H1 (cell line): ENCODE measurements around the gene PIK3R5. TPM values are rescaled to one million over a fixed set of nuclear protein-coding genes. Genes with fewer than 3 reads are reported as not detected.
A peak's percentile ranks its signal among the peaks of the same experiment; 100 is the strongest.

Experiments
- CTCF ChIA-PET: fragments of 300-600 bp; sonication (Branson Sonifier 250); formaldehyde crosslinking; loops from one replicate; lab custom pipeline; 2021; ENCODE audit not compliant: partially characterized antibody; lab: Charles Lee
- POLR2A ChIA-PET: fragments of 300-600 bp; sonication (Branson Sonifier 250); formaldehyde crosslinking; loops from one replicate; lab custom pipeline; 2021; ENCODE audit warnings: inconsistent platforms; ENCODE audit not compliant: partially characterized antibody; lab: Charles Lee
- DNase-seq, 2 experiments: peaks; one replicate each; pipeline versions ENCODE4 v3.0.0 to v3.0.0-alpha.2; 2010 to 2022; ENCODE audit warnings: low spot score in 2 of 2, low read depth in 1 of 2, mixed read lengths in 1 of 2
- FAIRE-seq: peaks from 2 replicates; lab custom pipeline; 2011; peaks lifted over from hg19 to GRCh38; lab: Jason Lieb, UNC
- H2AFZ ChIP-seq: 2 replicates; pipeline ENCODE4 v1.8.1; 2012; ENCODE audit warnings: low read length, inconsistent platforms
- H2AK5ac ChIP-seq: 2 replicates; pipeline ENCODE4 v1.6.1; 2013; ENCODE audit warnings: low read depth, low read length
- H2BK120ac ChIP-seq: replicated peaks from 2 replicates; pipeline ENCODE3; 2013; ENCODE audit warnings: low read depth, low read length, inconsistent platforms
- H2BK12ac ChIP-seq: 2 replicates; pipeline ENCODE4 v1.6.1; 2013; ENCODE audit warnings: low read depth, low read length
- H2BK15ac ChIP-seq: 2 replicates; pipeline ENCODE4 v1.6.1; 2013; ENCODE audit warnings: low read length
- H2BK20ac ChIP-seq: 2 replicates; pipeline ENCODE4 v1.6.1; 2013; ENCODE audit warnings: low read length
- H2BK5ac ChIP-seq: 2 replicates; pipeline ENCODE4 v1.6.1; 2013; ENCODE audit warnings: low read depth, low read length
- H3K14ac ChIP-seq: 2 replicates; pipeline ENCODE4 v1.6.1; 2013; ENCODE audit warnings: inconsistent platforms; ENCODE audit not compliant: insufficient read length
- H3K18ac ChIP-seq: 2 replicates; pipeline ENCODE4 v1.6.1; 2013; ENCODE audit warnings: low read length; ENCODE audit errors: extremely low read depth
- H3K23ac ChIP-seq: 2 replicates; pipeline ENCODE4 v1.6.1; 2013; ENCODE audit warnings: inconsistent platforms; ENCODE audit not compliant: insufficient read length
- H3K23me2 ChIP-seq: 2 replicates; pipeline ENCODE4 v1.6.1; 2013; ENCODE audit warnings: low read depth, low read length
- H3K27ac ChIP-seq: 2 replicates; pipeline ENCODE4 v1.6.1; 2011; ENCODE audit warnings: low read depth, low read length, inconsistent platforms
- H3K27me3 ChIP-seq, 4 experiments: replicated peaks in 1 of 4; 1 replicate in 1 of 4; 2 replicates in 3 of 4; pipeline versions ENCODE4 v1.6.1 to v1.8.1; 2011 to 2013; ENCODE audit warnings: low read length in 3 of 4, mild to moderate bottlenecking in 3 of 4, inconsistent platforms in 2 of 4, mixed read lengths in 2 of 4, moderate library complexity in 1 of 4; ENCODE audit not compliant: control insufficient read depth in 3 of 4, insufficient read depth in 3 of 4; ENCODE audit errors: extremely low read depth in 1 of 4
- H3K36me3 ChIP-seq, 4 experiments: 2 replicates each; pipeline versions ENCODE4 v1.6.1 to v1.8.1; 2011 to 2013; ENCODE audit warnings: mild to moderate bottlenecking in 4 of 4, low read length in 3 of 4, moderate library complexity in 2 of 4, control low read depth in 1 of 4, inconsistent platforms in 1 of 4; ENCODE audit not compliant: insufficient read depth in 4 of 4, control insufficient read depth in 2 of 4
- H3K4ac ChIP-seq: replicated peaks from 2 replicates; pipeline ENCODE3; 2013; ENCODE audit warnings: low read length, low read depth, mixed read lengths, inconsistent platforms; ENCODE audit not compliant: insufficient read length
- H3K4me1 ChIP-seq, 4 experiments: replicated peaks in 1 of 4; 1 replicate in 1 of 4; 2 replicates in 3 of 4; pipeline versions ENCODE4 v1.6.1 to v1.8.1; 2011 to 2013; ENCODE audit warnings: low read length in 3 of 4, inconsistent platforms in 2 of 4, mixed read lengths in 1 of 4; ENCODE audit not compliant: insufficient read depth in 4 of 4, control insufficient read depth in 3 of 4
- H3K4me2 ChIP-seq, 2 experiments: 2 replicates each; pipeline versions ENCODE4 v1.6.1 to v1.8.1; 2011 to 2013; ENCODE audit warnings: low read depth in 2 of 2, low read length in 2 of 2, control low read depth in 1 of 2, inconsistent platforms in 1 of 2, mild to moderate bottlenecking in 1 of 2; ENCODE audit not compliant: insufficient read depth in 1 of 2
- H3K4me3 ChIP-seq, 4 experiments: fragments of 200-600, 300-600 bp in 1 of 4; sonication (generic), shearing (Covaris generic), sonication (Bioruptor Twin) in 1 of 4; 2 replicates each; pipeline versions ENCODE4 v1.5.1 to v1.8.1; 2011 to 2016; ENCODE audit warnings: low read length in 4 of 4, low read depth in 3 of 4, control low read depth in 2 of 4, inconsistent platforms in 2 of 4, mild to moderate bottlenecking in 2 of 4, mixed read lengths in 1 of 4, moderate library complexity in 1 of 4; ENCODE audit not compliant: insufficient read depth in 2 of 4; ENCODE audit errors: extremely low read depth in 1 of 4
- H3K56ac ChIP-seq: replicated peaks from 2 replicates; pipeline ENCODE3; 2013; ENCODE audit warnings: low read depth, mild to moderate bottlenecking, mixed read lengths, low read length, inconsistent platforms; ENCODE audit not compliant: insufficient read length
- H3K79me1 ChIP-seq: 2 replicates; pipeline ENCODE4 v1.6.1; 2013; ENCODE audit warnings: low read depth, low read length, control low read depth
- H3K79me2 ChIP-seq, 2 experiments: 2 replicates each; pipeline versions ENCODE4 v1.6.1 to v1.8.1; 2012 to 2013; ENCODE audit warnings: low read length in 2 of 2, mild to moderate bottlenecking in 2 of 2, inconsistent platforms in 1 of 2; ENCODE audit not compliant: insufficient read depth in 2 of 2, control insufficient read depth in 1 of 2
- H3K9ac ChIP-seq, 4 experiments: replicated peaks in 1 of 4; 1 replicate in 1 of 4; 2 replicates in 3 of 4; pipeline versions ENCODE4 v1.6.1 to v1.8.1; 2011 to 2013; ENCODE audit warnings: low read depth in 3 of 4, low read length in 3 of 4, control low read depth in 2 of 4, mild to moderate bottlenecking in 2 of 4, moderate library complexity in 2 of 4, inconsistent platforms in 1 of 4; ENCODE audit errors: extremely low read depth in 1 of 4
- H3K9me3 ChIP-seq, 2 experiments: 2 replicates each; pipeline versions ENCODE4 v1.6.1 to v1.8.1; 2012 to 2013; ENCODE audit warnings: mild to moderate bottlenecking in 2 of 2, moderate library complexity in 2 of 2, control low read depth in 1 of 2, inconsistent platforms in 1 of 2, low read depth in 1 of 2, low read length in 1 of 2, mixed read lengths in 1 of 2; ENCODE audit not compliant: insufficient read depth in 2 of 2
- H4K20me1 ChIP-seq, 2 experiments: replicated peaks in 1 of 2; 2 replicates each; pipeline versions ENCODE3 to v1.8.1; 2011 to 2013; ENCODE audit warnings: inconsistent platforms in 2 of 2, low read length in 2 of 2, mild to moderate bottlenecking in 1 of 2; ENCODE audit not compliant: insufficient read depth in 2 of 2, control insufficient read depth in 1 of 2
- H4K5ac ChIP-seq: 2 replicates; pipeline ENCODE4 v1.6.1; 2013; ENCODE audit warnings: low read length, low read depth, mixed read lengths, inconsistent platforms; ENCODE audit not compliant: insufficient read length
- H4K8ac ChIP-seq: 2 replicates; pipeline ENCODE4 v1.8.0; 2013; ENCODE audit warnings: mild to moderate bottlenecking, moderate library complexity, low read length, inconsistent platforms; ENCODE audit not compliant: insufficient read depth; ENCODE audit errors: extremely low read depth
- H4K91ac ChIP-seq: replicated peaks from 2 replicates; pipeline ENCODE3; 2013; ENCODE audit warnings: low read length, mixed read lengths, inconsistent platforms; ENCODE audit not compliant: insufficient read length
- CHD1 ChIP-seq: IDR thresholded peaks from 2 replicates; pipeline ENCODE4 v1.6.1; 2012; ENCODE audit warnings: low read depth, low read length, improper control_type of control experiment
- SIX5 ChIP-seq: IDR thresholded peaks from 2 replicates; pipeline ENCODE4 v1.6.1; 2011; ENCODE audit warnings: mild to moderate bottlenecking, low read depth, low read length
- TEAD4 ChIP-seq: IDR thresholded peaks from 2 replicates; pipeline ENCODE4 v1.6.1; 2012; ENCODE audit warnings: low read depth, low read length, inconsistent platforms, mixed read lengths
- WGBS, 2 experiments: shearing (Covaris generic) in 1 of 2; methylation state at CpG; one replicate each; pipeline versions ENCODE4 v1.1.6 to v1.1.7; 2013 to 2015; ENCODE audit warnings: low lambda C conversion rate in 2 of 2, mixed read lengths in 2 of 2, inconsistent platforms in 1 of 2, low coverage in 1 of 2, missing lambda C conversion rate in 1 of 2; ENCODE audit not compliant: insufficient replicate concordance in 2 of 2, insufficient coverage in 1 of 2, insufficient read length in 1 of 2; ENCODE audit errors: extremely low coverage in 1 of 2, missing lambda C conversion rate in 1 of 2; 5-methylcytosine and 5-hydroxymethylcytosine counted together
- polyA plus RNA-seq, 7 experiments: library from polyadenylated mRNA; depleted of rRNA in 3 of 7; stranded (reverse) in 5 of 7; unstranded in 2 of 7; fragments of >200 nt in 5 of 7; fragments of 200-250 nt in 2 of 7; gene quantifications; 1 replicate in 5 of 7; 2 replicates in 1 of 7; 4 replicates in 1 of 7; pipeline versions ENCODE4 v1.2.1 to v1.2.3, GENCODE V29; 2011 to 2013; ENCODE audit warnings: missing spikeins in 2 of 7, mixed read lengths in 2 of 7
- total RNA-seq: library from RNA; stranded (reverse); fragmentation: NEBNext Ultra II Directional; extraction: Animal tissue kit (Norgen Biotek cat#: 25700); gene quantifications from 2 replicates; pipeline ENCODE4 v1.2.1, GENCODE V29; 2021

The PIK3R5 gene
- total and polyA plus RNA-seq, 2 of the 8 experiments (the other 6 are each of a cell fraction or from before 2014, with no cell fraction given), result 2.7 to 4.3 TPM

- no peak overlapping the region for H3K4me2 ChIP-seq
- H3K18ac ChIP-seq, result no peak overlapping the region
- no peak for DNase-seq
- no peak overlapping the region for H3K4me3 ChIP-seq
- peaks cover 0 to 6% (median 1%) of the 10 kb centered on the region in 4 experiments; a peak in 4 of 7 replicates for H3K4me1 ChIP-seq
- peak overlapping the region; percentile 18; the same call in 1 of the 2 replicates for H2BK5ac ChIP-seq
- no peaks in the 10 kb centered on the region for H3K79me2 ChIP-seq
- WGBS, 2 experiments, result 89% methylated on average over 11 of the region's 11 CpGs; no CpG with 5 or more reads in 1 of the 2 experiments
- no peak overlapping the region for H3K4ac ChIP-seq
- no peak overlapping the region for H4K8ac ChIP-seq
- no peak overlapping the region for H3K27ac ChIP-seq
- no peak overlapping the region for H2BK15ac ChIP-seq
- H3K27me3 ChIP-seq, result no peaks in the 10 kb centered on the region
- CTCF ChIA-PET, result interaction anchor here (1.4 to 1.6 kb wide), 3 partner anchors 12 to 30 kb away, joined by 4 to 7 read pairs (median 4); no protein-coding TSS in a partner anchor
- no peak overlapping the region for H2BK12ac ChIP-seq
- peak overlapping the region; percentile 54 for H4K91ac ChIP-seq
- no peaks in the 10 kb centered on the region for H3K23me2 ChIP-seq
- H2AFZ ChIP-seq, result peak overlapping the region; percentile 59; the same call in 1 of the 2 replicates
- POLR2A ChIA-PET, result no interaction called here
- no peaks in the 10 kb centered on the region for H3K36me3 ChIP-seq
- H2BK120ac ChIP-seq, result no peak overlapping the region
- no peaks in the 10 kb centered on the region for H3K9me3 ChIP-seq
- no peaks in the 10 kb centered on the region for H4K20me1 ChIP-seq
- H3K9ac ChIP-seq, result no peak overlapping the region; a peak in 1 of 7 replicates
- TF ChIP-seq TEAD4, result no peak
- no peak for TF ChIP-seq SIX5
- TF ChIP-seq CHD1, result no peak
- no peak overlapping the region for H4K5ac ChIP-seq
- no peak overlapping the region for H3K23ac ChIP-seq
- no peak for FAIRE-seq
- no peak overlapping the region for H2BK20ac ChIP-seq
- H2AK5ac ChIP-seq, result no peak overlapping the region
- H3K79me1 ChIP-seq, result no peaks in the 10 kb centered on the region
- no peak overlapping the region for H3K14ac ChIP-seq
- no peak overlapping the region for H3K56ac ChIP-seq
Observed at GRCh38 chr17:8859027-8859803, 106.3 kb downstream of the PIK3R5 start.
